Nephron (organoid): ENCODE measurements around the gene LANCL3.

ENCODE experiments used
- H3K27ac Mint-ChIP-seq, 3 experiments: 2 replicates each; pipeline ENCODE4 v1.8.0; 2020; ENCODE audit warnings: mixed read lengths in 3 of 3, mild to moderate bottlenecking in 2 of 3, moderate library complexity in 1 of 3
- H3K27me3 Mint-ChIP-seq: 2 replicates; pipeline ENCODE4 v1.8.0; 2021; ENCODE audit warnings: low read depth, mild to moderate bottlenecking, moderate library complexity, mixed read lengths
- H3K36me3 Mint-ChIP-seq: 2 replicates; pipeline ENCODE4 v1.8.0; 2020; ENCODE audit warnings: low read depth, mixed read lengths
- H3K4me1 Mint-ChIP-seq: 2 replicates; pipeline ENCODE4 v1.8.0; 2020; ENCODE audit warnings: mixed read lengths
- H3K4me3 Mint-ChIP-seq, 3 experiments: 2 replicates each; pipeline ENCODE4 v1.8.0; 2020; ENCODE audit warnings: mild to moderate bottlenecking in 3 of 3, mixed read lengths in 3 of 3, moderate library complexity in 2 of 3
- H3K9me3 Mint-ChIP-seq: 2 replicates; pipeline ENCODE4 v1.8.0; 2020; ENCODE audit warnings: mixed read lengths
- TF ChIP-seq, protein P1 (sequence below), 3 experiments: fragments of 200-600 bp; sonication (generic); IDR thresholded peaks; one replicate each; pipeline ENCODE4 v1.5.0; 2021; ENCODE audit warnings: antibody characterized with exemption in 3 of 3; ENCODE audit not compliant: unreplicated experiment in 3 of 3

LANCL3 gene

DNA sequence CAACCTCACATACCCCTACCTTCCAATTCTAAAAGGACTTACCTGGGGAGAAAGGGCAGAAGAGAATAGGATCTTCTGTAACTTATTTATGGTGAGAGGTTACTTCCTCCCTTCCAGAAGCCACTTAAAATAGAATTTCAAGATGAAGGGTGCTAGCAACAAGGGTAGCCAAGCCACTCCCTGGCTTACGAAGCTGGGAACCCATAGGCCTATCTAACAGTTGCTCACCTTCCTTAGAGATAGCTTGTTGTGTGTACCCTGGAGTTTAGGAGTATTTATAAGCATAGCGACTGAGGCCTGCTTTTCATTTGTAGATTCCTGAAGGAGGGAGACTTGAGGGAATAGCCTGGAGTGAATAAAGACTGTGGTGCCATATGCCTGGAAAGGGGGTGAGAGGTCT is 143.0 kb downstream of the LANCL3 start:
- peaks cover 8% of the 10 kb centered on the region for H3K9me3 Mint-ChIP-seq
- no peaks in the 10 kb centered on the region for H3K36me3 Mint-ChIP-seq
- H3K4me3 Mint-ChIP-seq = no peak overlapping the region
- TF ChIP-seq, protein P1, sequence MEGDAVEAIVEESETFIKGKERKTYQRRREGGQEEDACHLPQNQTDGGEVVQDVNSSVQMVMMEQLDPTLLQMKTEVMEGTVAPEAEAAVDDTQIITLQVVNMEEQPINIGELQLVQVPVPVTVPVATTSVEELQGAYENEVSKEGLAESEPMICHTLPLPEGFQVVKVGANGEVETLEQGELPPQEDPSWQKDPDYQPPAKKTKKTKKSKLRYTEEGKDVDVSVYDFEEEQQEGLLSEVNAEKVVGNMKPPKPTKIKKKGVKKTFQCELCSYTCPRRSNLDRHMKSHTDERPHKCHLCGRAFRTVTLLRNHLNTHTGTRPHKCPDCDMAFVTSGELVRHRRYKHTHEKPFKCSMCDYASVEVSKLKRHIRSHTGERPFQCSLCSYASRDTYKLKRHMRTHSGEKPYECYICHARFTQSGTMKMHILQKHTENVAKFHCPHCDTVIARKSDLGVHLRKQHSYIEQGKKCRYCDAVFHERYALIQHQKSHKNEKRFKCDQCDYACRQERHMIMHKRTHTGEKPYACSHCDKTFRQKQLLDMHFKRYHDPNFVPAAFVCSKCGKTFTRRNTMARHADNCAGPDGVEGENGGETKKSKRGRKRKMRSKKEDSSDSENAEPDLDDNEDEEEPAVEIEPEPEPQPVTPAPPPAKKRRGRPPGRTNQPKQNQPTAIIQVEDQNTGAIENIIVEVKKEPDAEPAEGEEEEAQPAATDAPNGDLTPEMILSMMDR (IDR thresholded peaks at IDR 0.05; ENCODE audit: unreplicated experiment in 3 of 3) = no peak
- no peak overlapping the region for H3K27ac Mint-ChIP-seq
- no peaks in the 10 kb centered on the region for H3K4me1 Mint-ChIP-seq
- H3K27me3 Mint-ChIP-seq = no peaks in the 10 kb centered on the region

- Mint-ChIP-seq H3K4me3 (no peak overlapping the region), H3K27me3 (no peaks in the 10 kb centered on the region), H3K36me3 (no peaks in the 10 kb centered on the region), H3K9me3 (peaks cover 5% of the 10 kb centered on the region), H3K27ac (no peak overlapping the region), H3K4me1 (no peaks in the 10 kb centered on the region)
- TF ChIP-seq, protein P1 (IDR thresholded peaks at IDR 0.05; ENCODE audit: unreplicated experiment in 3 of 3) = no peak
Observed at GRCh38 chrX:37716602-37717001, 145.1 kb downstream of the LANCL3 start.

- no peak overlapping the region for H3K27ac Mint-ChIP-seq
- no peak overlapping the region for H3K4me3 Mint-ChIP-seq
- TF ChIP-seq, protein P1 (IDR thresholded peaks at IDR 0.05; ENCODE audit: unreplicated experiment in 3 of 3) = no peak
- no peaks in the 10 kb centered on the region for H3K27me3 Mint-ChIP-seq
- peaks cover 7% of the 10 kb centered on the region for H3K9me3 Mint-ChIP-seq
- H3K4me1 Mint-ChIP-seq = peaks cover 5% of the 10 kb centered on the region
- no peaks in the 10 kb centered on the region for H3K36me3 Mint-ChIP-seq
Observed at GRCh38 chrX:37717708-37718107, 146.2 kb downstream of the LANCL3 start.

GRCh38 chrX:37722595-37722994 is 151.1 kb downstream of the LANCL3 start:
- TF ChIP-seq, protein P1 (IDR thresholded peaks at IDR 0.05; ENCODE audit: unreplicated experiment in 3 of 3) = no peak
- Mint-ChIP-seq H3K4me3 (no peak overlapping the region), H3K36me3 (no peaks in the 10 kb centered on the region), H3K27me3 (no peaks in the 10 kb centered on the region), H3K4me1 (peaks cover 6% of the 10 kb centered on the region), H3K27ac (peak overlapping the region; percentile 39 to 67 (median 65)), H3K9me3 (peaks cover 16% of the 10 kb centered on the region)

GRCh38 chrX:37726346-37726745 is 154.9 kb downstream of the LANCL3 start:
- Mint-ChIP-seq H3K36me3 (no peaks in the 10 kb centered on the region), H3K4me3 (no peak overlapping the region), H3K4me1 (peaks cover 6% of the 10 kb centered on the region), H3K27me3 (no peaks in the 10 kb centered on the region), H3K27ac (no peak overlapping the region), H3K9me3 (peaks cover 13% of the 10 kb centered on the region)
- TF ChIP-seq, protein P1 (IDR thresholded peaks at IDR 0.05; ENCODE audit: unreplicated experiment in 3 of 3) = no peak
